Peyer's patch (tissue), 4 donors: ENCODE data around the gene SLC4A2. TPM values are rescaled to one million over a fixed set of nuclear protein-coding genes. Genes with fewer than 3 reads are reported as not detected.

ENCODE experiments used
- DNase-seq, 3 donors: peaks; one replicate each; pipeline ENCODE4 v3.0.0-alpha.2; 2017 to 2019
- H3K27ac ChIP-seq, 4 donors: fragments of 200-600 bp; sonication (generic); one replicate each; pipeline ENCODE4 v1.5.1; 2016 to 2019
- H3K27me3 ChIP-seq, 2 donors: fragments of 200-600 bp; sonication (generic); one replicate each; pipeline ENCODE4 v1.5.1; 2019
- H3K36me3 ChIP-seq, 3 donors: fragments of 200-600 bp; sonication (generic); one replicate each; pipeline ENCODE4 v1.5.1; 2016 to 2019
- H3K4me1 ChIP-seq, 4 donors: fragments of 200-600 bp; sonication (generic); one replicate each; pipeline ENCODE4 v1.5.1; 2016 to 2019
- H3K4me3 ChIP-seq, 4 donors: fragments of 200-600 bp; sonication (generic); 1 replicate in 3 of 4; 2 replicates in 1 of 4; pipeline ENCODE4 v1.5.1; 2016 to 2019; ENCODE audit warnings: mild to moderate bottlenecking in 1 of 4
- H3K9me3 ChIP-seq, 4 donors: fragments of 200-600 bp; sonication (generic); one replicate each; pipeline ENCODE4 v1.5.1; 2016 to 2019; ENCODE audit warnings: mild to moderate bottlenecking in 1 of 4
- POLR2A ChIP-seq, 2 donors: fragments of 450-650 bp; IDR thresholded peaks; one replicate each; pipeline ENCODE4 v1.5.1; 2017; ENCODE audit warnings: antibody characterized with exemption in 2 of 2, mild to moderate bottlenecking in 2 of 2, moderate library complexity in 2 of 2
- total RNA-seq, 4 donors: library from RNA; depleted of rRNA; stranded (reverse); fragments of >200 nt; gene quantifications; one replicate each; pipeline ENCODE4 v1.1.0, GENCODE V29; 2016
- TF ChIP-seq, protein P1 (sequence below), 6 experiments: fragments of 450-650 bp in 4 of 6; fragments of 200-600 bp in 2 of 6; sonication (generic) in 1 of 6; IDR thresholded peaks; one replicate each; pipeline ENCODE4 v1.5.1; 2017 to 2019; ENCODE audit warnings: antibody characterized with exemption in 6 of 6, mild to moderate bottlenecking in 3 of 6, moderate library complexity in 1 of 6

The SLC4A2 gene
- total RNA-seq, 4 donors from 2014 or later = 101 to 143 (median 121) TPM

DNA sequence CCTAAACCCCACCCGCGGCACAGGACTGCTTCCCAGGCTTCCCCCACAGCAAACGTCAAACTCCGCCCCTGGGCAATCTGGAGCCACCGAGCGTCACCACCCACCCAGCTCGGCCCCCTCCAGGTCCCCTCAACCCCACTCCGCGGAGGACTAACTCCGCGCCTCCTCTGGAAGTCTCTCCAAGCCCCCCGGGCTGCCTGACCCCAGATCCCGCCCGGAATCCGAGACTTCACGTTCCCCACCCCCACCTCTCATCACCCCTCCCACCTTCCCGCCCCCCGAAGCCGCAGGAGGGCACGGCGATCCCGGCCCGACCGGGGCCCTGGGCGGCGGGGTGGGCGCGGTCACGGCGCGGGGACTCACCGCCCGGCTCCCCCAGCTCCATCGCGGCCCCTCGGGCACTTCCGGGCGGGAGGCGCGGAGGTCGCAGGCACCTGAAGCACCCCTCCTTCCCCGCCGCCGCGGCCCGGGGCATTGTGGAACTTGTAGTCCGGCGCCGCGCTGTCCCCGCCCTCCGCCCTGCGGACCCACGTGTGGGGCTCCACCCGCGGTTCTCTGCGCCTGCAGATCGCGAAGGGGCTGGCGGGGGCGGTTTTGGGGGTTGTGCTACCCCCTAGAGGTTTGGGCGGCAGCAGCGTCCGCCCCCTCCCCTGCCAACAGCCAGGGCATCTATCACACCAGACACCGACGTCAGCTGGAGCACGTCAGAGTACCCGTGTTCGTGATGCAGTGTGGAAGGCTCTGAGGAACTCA, 23.9 kb downstream of the SLC4A2 start, which contains the start of gene TMUB1:
TSS of gene TMUB1 (minus strand) at position 423 of the 753 bp plus-strand sequence. CDS start 930 bp downstream, outside the sequence.
- peak within 1 kb of the TSS; percentile 95 to 97 (median 96) for H3K27ac ChIP-seq
- DNase-seq = peak; percentile 86 to 94 (median 89)
- H3K4me1 ChIP-seq = peaks cover 3 to 57% (median 43%) of the 10 kb centered on the region in 4 donors
- H3K27me3 ChIP-seq = no peaks in the 10 kb centered on the region
- H3K36me3 ChIP-seq = no peaks in the 10 kb centered on the region
- TF ChIP-seq POLR2A (IDR thresholded peaks at IDR 0.05) = peak; percentile 34 to 48
- TF ChIP-seq, protein P1, sequence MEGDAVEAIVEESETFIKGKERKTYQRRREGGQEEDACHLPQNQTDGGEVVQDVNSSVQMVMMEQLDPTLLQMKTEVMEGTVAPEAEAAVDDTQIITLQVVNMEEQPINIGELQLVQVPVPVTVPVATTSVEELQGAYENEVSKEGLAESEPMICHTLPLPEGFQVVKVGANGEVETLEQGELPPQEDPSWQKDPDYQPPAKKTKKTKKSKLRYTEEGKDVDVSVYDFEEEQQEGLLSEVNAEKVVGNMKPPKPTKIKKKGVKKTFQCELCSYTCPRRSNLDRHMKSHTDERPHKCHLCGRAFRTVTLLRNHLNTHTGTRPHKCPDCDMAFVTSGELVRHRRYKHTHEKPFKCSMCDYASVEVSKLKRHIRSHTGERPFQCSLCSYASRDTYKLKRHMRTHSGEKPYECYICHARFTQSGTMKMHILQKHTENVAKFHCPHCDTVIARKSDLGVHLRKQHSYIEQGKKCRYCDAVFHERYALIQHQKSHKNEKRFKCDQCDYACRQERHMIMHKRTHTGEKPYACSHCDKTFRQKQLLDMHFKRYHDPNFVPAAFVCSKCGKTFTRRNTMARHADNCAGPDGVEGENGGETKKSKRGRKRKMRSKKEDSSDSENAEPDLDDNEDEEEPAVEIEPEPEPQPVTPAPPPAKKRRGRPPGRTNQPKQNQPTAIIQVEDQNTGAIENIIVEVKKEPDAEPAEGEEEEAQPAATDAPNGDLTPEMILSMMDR (IDR thresholded peaks at IDR 0.05) = no peak
- peak within 1 kb of the TSS; percentile 90 to 96 (median 92) for H3K4me3 ChIP-seq
- no peaks in the 10 kb centered on the region for H3K9me3 ChIP-seq

DNA sequence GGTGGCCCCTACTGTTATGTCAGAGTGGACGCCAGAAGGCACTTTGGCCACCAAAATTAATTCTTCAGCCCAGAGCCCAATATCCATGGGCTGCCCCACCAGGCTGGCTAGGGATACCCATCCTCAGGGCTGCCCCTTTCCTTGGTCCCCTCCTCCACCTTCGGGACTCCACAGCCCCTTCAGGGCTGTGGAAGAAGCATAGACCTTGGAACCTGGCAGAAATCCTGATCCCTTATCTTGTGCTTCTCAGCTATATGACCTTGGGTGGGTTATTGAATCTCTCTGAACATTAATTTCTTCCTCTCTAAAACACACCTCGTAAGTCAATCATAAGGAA, 24.4 kb downstream of the SLC4A2 start:
- Histone ChIP-seq H3K36me3 (no peaks in the 10 kb centered on the region), H3K4me3 (peak overlapping the region; percentile 90 to 96 (median 92)), H3K27ac (peak overlapping the region; percentile 95 to 97 (median 96)), H3K9me3 (no peaks in the 10 kb centered on the region), H3K4me1 (peaks cover 3 to 56% (median 43%) of the 10 kb centered on the region in 4 donors), H3K27me3 (no peaks in the 10 kb centered on the region)
- no peak for TF ChIP-seq POLR2A (IDR thresholded peaks at IDR 0.05)
- TF ChIP-seq, protein P1 (IDR thresholded peaks at IDR 0.05) = no peak
- DNase-seq = no peak

DNA sequence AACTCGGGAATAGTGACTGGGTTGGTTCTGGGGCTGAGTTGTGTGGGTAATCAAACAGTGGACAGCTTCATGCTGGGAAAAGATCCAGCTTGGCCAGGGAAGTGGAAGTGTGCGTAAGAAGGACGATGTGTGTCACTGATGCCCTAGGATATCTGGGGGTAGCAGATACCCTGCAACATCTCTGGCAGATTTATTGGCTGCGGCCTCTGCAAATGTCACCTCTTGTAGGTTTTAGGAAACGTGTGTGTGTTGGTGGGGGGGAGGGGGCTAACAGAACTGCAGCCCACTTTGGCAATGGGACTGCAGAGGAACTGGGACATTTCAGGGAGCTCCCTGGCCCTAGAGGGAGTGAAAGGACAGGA, 25.9 kb downstream of the SLC4A2 start:
- DNase-seq = no peak
- no peak for TF ChIP-seq POLR2A (IDR thresholded peaks at IDR 0.05)
- TF ChIP-seq, protein P1 (IDR thresholded peaks at IDR 0.05) = no peak
- Histone ChIP-seq H3K36me3 (no peaks in the 10 kb centered on the region), H3K27ac (peak overlapping the region in 3 of 4 donors; percentile 79 to 91 (median 83)), H3K9me3 (no peaks in the 10 kb centered on the region), H3K4me3 (peak overlapping the region in 2 of 4 donors; percentile 46 to 94), H3K4me1 (peaks cover 3 to 56% (median 34%) of the 10 kb centered on the region in 4 donors), H3K27me3 (no peaks in the 10 kb centered on the region)

DNA sequence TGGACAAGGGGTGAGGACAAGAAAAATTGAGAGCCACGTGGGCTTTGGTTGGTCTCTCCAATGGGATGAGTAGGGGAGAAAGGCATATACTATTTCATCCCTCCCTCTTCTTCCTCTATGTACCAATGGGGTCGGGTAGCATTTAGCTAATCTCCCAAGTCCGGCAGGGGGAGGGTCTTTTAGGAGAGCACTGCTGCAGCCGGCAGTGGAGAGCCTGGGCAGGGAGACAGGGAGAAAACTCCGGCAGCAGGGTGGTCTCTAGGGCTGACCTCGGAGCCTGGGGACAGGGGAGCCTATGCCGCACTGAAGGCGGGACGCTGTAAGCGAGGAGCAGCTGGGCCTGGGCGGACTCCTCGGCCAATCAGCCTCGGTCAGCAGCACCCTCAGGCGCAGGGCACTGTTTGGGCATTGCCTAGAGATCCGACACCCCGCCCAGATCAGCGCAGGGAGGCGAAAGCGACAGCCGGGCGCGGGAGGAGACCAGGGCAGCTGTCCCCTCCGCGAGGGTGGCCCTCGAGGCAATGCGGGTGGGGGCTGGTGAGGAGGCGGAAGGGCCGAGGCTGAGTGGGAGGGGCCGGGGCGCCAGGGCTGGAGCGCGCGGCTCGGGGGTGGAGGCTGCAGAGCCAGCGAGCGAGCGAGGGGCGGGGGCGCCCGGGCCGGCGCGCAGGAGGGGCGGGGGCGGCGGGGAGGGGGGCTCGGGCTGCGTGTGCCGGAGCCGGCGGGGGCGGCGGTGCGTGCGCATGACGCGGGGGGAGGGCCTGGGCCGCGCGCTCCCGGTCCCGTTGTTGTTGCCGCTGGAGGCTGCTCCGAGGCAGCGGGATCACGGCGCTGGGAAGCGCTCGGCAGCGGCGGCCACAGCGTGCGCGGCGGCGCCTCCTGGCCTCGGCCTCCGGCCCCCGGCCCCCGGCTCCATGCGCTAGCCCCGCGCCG, 26.6 kb downstream of the SLC4A2 start, which contains the start of gene AGAP3:
TSS of gene AGAP3 (plus strand) at position 785 of the 930 bp plus-strand sequence. CDS start 267 bp downstream, outside the sequence.
- TF ChIP-seq, protein P1 (IDR thresholded peaks at IDR 0.05) = peak in 1 of 6 experiments; percentile 5
- peak; percentile 28 to 66 for TF ChIP-seq POLR2A (IDR thresholded peaks at IDR 0.05)
- no peaks in the 10 kb centered on the region for H3K27me3 ChIP-seq
- peaks cover 3 to 62% (median 31%) of the 10 kb centered on the region in 4 donors for H3K4me1 ChIP-seq
- no peaks in the 10 kb centered on the region for H3K9me3 ChIP-seq
- DNase-seq = peak; percentile 78 to 92 (median 91)
- peak within 1 kb of the TSS; percentile 73 to 91 (median 81) for H3K27ac ChIP-seq
- H3K4me3 ChIP-seq = peak within 1 kb of the TSS; percentile 63 to 97 (median 82)
- no peaks in the 10 kb centered on the region for H3K36me3 ChIP-seq

DNA sequence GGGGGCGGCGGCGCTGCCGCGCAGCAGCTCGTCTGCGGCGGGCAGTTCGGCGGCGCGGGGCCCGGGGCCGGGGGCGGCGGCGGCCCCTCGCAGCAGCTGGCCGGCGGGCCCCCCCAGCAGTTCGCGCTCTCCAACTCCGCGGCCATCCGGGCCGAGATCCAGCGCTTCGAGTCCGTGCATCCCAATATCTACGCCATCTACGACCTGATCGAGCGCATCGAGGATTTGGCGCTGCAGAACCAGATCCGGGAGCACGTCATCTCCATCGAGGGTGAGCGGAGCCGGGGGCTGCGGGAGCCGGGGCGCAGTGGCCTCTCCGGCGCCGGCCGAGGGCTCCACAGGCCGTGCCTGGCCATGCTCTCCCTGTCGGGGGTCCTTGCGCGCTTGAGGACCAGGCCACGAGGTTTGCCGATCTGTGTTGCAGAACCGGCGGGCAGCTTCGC, 27.4 kb downstream of the SLC4A2 start:
- H3K9me3 ChIP-seq = no peaks in the 10 kb centered on the region
- H3K4me1 ChIP-seq = peaks cover 3 to 62% (median 23%) of the 10 kb centered on the region in 4 donors
- no peaks in the 10 kb centered on the region for H3K27me3 ChIP-seq
- H3K27ac ChIP-seq = peak overlapping the region; percentile 73 to 86 (median 78)
- TF ChIP-seq, protein P1 (IDR thresholded peaks at IDR 0.05) = no peak
- no peak for TF ChIP-seq POLR2A (IDR thresholded peaks at IDR 0.05)
- no peaks in the 10 kb centered on the region for H3K36me3 ChIP-seq
- H3K4me3 ChIP-seq = peak overlapping the region; percentile 63 to 97 (median 82)
- DNase-seq = peak in 1 of 3 donors; percentile 27
